PC-3 (cell line): ENCODE results near the gene FBXL15. TPM values are rescaled to one million over a fixed set of nuclear protein-coding genes. Genes with fewer than 3 reads are reported as not detected.

Experiments
- ATAC-seq: fragments of 200-7000 bp; cut with Tn5 transposase; 2 replicates; pipeline ENCODE4 v1.9.1; 2020; ENCODE audit warnings: mild to moderate bottlenecking, moderate library complexity
- BruUV-seq: library from RNA; stranded (reverse); fragments of 400-500 nt; replicated peaks from 2 replicates; lab custom pipeline; 2021; lab: Mats Ljungman, UMichigan
- CTCF ChIA-PET: fragments of 300-600 bp; sonication (Branson Sonifier 250); formaldehyde crosslinking; loops from one replicate; lab custom pipeline; 2022; ENCODE audit warnings: antibody characterized with exemption; lab: Charles Lee
- POLR2A ChIA-PET: fragments of 300-600 bp; sonication (Branson Sonifier 250); formaldehyde crosslinking; loops from one replicate; lab custom pipeline; 2022; ENCODE audit warnings: antibody characterized with exemption; ENCODE audit not compliant: unreplicated experiment; lab: Charles Lee
- DNase-seq: peaks from one replicate; pipeline ENCODE4 v3.0.0-alpha.2; 2015
- H2AFZ ChIP-seq: fragments of 300-600 bp; sonication (generic); 2 replicates; pipeline ENCODE4 v1.6.0; 2016; ENCODE audit warnings: antibody characterized with exemption, low read length
- H3F3A ChIP-seq: fragments of 300-600 bp; sonication (generic); one replicate; pipeline ENCODE4 v1.6.0; 2017; ENCODE audit warnings: antibody characterized with exemption, low read length, control low read depth, mild to moderate bottlenecking; ENCODE audit not compliant: unreplicated experiment
- H3K27ac ChIP-seq: fragments of 300-600 bp; sonication (generic); 2 replicates; pipeline ENCODE4 v1.5.1; 2016; ENCODE audit warnings: mild to moderate bottlenecking, low read length
- H3K27me3 ChIP-seq: fragments of 300-600 bp; sonication (generic); 2 replicates; pipeline ENCODE4 v1.6.1; 2016; ENCODE audit warnings: low read length, mixed read lengths
- H3K36me3 ChIP-seq: fragments of 300-600 bp; sonication (generic); 2 replicates; pipeline ENCODE4 v1.6.1; 2016; ENCODE audit warnings: low read depth, mixed run types, low read length, mixed read lengths
- H3K4me1 ChIP-seq: fragments of 300-600 bp; sonication (generic); 2 replicates; pipeline ENCODE4 v1.5.1; 2016; ENCODE audit warnings: low read length; ENCODE audit not compliant: insufficient read depth
- H3K4me2 ChIP-seq: fragments of 300-600 bp; sonication (generic); 2 replicates; pipeline ENCODE4 v1.6.0; 2016; ENCODE audit warnings: low read length
- H3K4me3 ChIP-seq: fragments of 300-600 bp; sonication (generic); 2 replicates; pipeline ENCODE4 v1.5.1; 2016; ENCODE audit warnings: mild to moderate bottlenecking, low read length, mixed read lengths
- H3K79me2 ChIP-seq: fragments of 300-600 bp; sonication (generic); 2 replicates; pipeline ENCODE4 v1.6.1; 2017; ENCODE audit warnings: low read length, mixed read lengths
- H3K9ac ChIP-seq: fragments of 300-600 bp; sonication (generic); 2 replicates; pipeline ENCODE4 v1.6.0; 2016; ENCODE audit warnings: mild to moderate bottlenecking, low read length
- H3K9me2 ChIP-seq: fragments of 300-600 bp; sonication (generic); replicated peaks from 2 replicates; pipeline ENCODE4 v1.6.1; 2016; ENCODE audit warnings: mixed run types, low read length, mixed read lengths
- H3K9me3 ChIP-seq: fragments of 300-600 bp; sonication (generic); 2 replicates; pipeline ENCODE4 v1.6.1; 2016; ENCODE audit warnings: low read length, mixed read lengths
- H4K20me1 ChIP-seq: fragments of 300-600 bp; sonication (generic); 2 replicates; pipeline ENCODE4 v1.6.1; 2016; ENCODE audit warnings: low read length, mixed read lengths
- EZH2 ChIP-seq: fragments of 300-600 bp; sonication (generic); IDR thresholded peaks from one replicate; pipeline ENCODE4 v1.6.1; 2017; ENCODE audit warnings: antibody characterized with exemption, mild to moderate bottlenecking, low read length; ENCODE audit not compliant: unreplicated experiment
- EZH2phosphoT487 ChIP-seq: fragments of 300-600 bp; sonication (generic); IDR thresholded peaks from 2 replicates; pipeline ENCODE4 v1.6.1; 2018; ENCODE audit warnings: mild to moderate bottlenecking, antibody characterized with exemption, low read length, borderline replicate concordance
- intact Hi-C: fragments of 100-400 bp; cut with micrococcal nuclease; formaldehyde crosslinking; loops from 2 replicates; pipeline ENCODE4 v1.9.0; 2023
- total RNA-seq: library from RNA; depleted of rRNA; stranded (reverse); fragments of >200 nt; gene quantifications from 2 replicates; pipeline ENCODE4 v1.2.3, GENCODE V29; 2014
- TF ChIP-seq, protein P1 (sequence below): fragments of 300-600 bp; sonication (generic); conservative IDR thresholded peaks from 2 replicates; pipeline ENCODE4 v1.5.1; 2017; ENCODE audit warnings: antibody characterized with exemption, low read depth, mild to moderate bottlenecking, low read length

The FBXL15 gene
- total RNA-seq, 1 experiment from 2014 or later, result 12.7 TPM

DNA sequence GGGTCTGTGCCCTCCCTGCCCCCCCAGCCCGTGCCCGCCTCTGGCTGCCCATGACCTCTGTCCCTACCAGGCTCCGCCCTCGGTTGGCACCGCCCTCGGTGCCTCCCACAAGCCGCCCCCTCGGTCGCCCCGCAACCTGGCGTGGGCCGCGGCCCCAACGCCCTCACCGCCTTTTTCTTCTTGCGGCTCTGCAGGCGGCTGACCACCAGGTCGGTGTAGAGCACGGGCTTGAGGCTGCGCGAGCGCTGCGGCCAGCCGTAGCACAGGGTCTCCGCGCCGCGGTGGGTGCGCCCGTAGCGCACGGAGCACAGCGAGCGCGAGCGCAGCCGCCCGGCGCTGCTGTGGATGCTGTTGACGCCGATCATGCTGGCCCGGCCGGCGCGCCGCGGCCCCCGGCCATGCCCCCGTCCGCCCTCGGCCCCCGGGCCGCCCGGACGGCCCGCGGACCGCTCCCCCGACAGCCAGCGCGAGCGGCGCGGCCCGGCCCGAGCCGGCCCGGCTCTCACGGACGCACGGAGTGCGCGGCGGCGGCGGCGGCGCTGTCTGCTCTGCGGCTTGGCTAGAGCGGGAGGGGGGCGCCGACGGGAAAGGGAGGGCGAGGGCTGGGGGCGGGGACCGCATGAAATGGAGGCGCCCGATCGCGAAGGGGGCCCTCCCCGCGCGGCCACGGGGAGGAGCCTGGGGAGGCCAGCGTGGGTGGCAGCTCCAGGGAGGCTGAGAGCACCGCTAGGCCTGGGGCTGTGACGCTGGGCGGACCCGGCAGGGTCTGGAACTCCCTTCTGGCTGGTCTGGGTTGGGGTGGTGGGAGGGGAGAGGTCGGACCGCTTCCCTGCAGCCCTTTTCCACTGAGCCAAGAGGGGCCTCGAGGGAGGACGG, 11.7 kb upstream of the FBXL15 start:
- no peak overlapping the region for H3K4me2 ChIP-seq
- no peak for ATAC-seq
- POLR2A ChIA-PET, result no interaction called here

DNA sequence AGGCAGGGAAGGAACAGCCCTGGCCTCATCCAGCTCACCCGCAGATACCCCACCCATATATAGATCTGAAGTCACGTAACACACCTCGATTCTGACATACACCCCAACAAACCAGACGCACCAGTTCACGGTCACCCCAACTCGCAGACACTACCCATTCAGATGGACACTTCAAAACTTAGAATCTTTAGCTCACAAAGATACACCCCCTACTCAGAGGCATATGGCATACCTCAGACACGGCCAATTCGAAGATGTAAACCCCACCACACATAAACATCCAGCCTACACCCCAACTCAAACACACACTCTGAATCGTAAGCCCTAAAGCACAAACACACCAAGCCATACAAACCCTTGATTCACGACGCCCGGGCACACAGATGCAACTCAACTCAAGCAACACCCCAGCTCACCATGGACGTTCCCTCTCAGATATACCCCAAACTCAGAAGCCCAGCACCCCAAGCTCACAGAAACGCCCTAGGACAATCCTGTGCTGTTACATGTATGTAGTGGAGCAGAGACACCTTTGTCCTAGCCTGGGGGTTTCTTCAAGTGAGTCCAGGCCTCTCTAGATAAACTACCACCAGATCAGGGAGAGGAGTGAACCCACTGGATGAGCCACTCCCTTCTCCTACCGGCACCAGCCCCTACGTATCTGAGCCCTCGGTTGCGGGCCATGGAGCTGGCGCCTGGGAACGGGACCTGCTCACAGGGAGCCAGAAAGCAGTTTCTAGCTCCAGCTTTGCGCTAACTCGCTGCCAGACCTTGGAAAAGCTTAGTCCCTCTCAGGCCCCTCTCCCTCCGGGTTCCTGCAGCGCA, 10.8 kb upstream of the FBXL15 start:
- ATAC-seq, result no peak
- H3K27me3 ChIP-seq, result peaks cover 8% of the 10 kb centered on the region; the same call in 1 of the 2 replicates
- BruUV-seq, result no TSS peak

More for the DNA sequence above, 11.7 kb upstream of the FBXL15 start:
- no TSS peak for BruUV-seq
- Histone ChIP-seq H2AFZ (no peak overlapping the region), H3K27me3 (peaks cover 8% of the 10 kb centered on the region; the same call in 1 of the 2 replicates), H3F3A (no peaks in the 10 kb centered on the region), H4K20me1 (no peaks in the 10 kb centered on the region), H3K9me3 (no peaks in the 10 kb centered on the region), H3K4me1 (no peaks in the 10 kb centered on the region), H3K36me3 (no peaks in the 10 kb centered on the region), H3K27ac (no peak overlapping the region), H3K79me2 (no peaks in the 10 kb centered on the region), H3K4me3 (no peak overlapping the region), H3K9ac (no peak overlapping the region), H3K9me2 (no peaks in the 10 kb centered on the region)
- intact Hi-C loops, result no loop called here
- CTCF ChIA-PET, result no interaction called here
- TF ChIP-seq EZH2, result no peak
- TF ChIP-seq, protein P1, sequence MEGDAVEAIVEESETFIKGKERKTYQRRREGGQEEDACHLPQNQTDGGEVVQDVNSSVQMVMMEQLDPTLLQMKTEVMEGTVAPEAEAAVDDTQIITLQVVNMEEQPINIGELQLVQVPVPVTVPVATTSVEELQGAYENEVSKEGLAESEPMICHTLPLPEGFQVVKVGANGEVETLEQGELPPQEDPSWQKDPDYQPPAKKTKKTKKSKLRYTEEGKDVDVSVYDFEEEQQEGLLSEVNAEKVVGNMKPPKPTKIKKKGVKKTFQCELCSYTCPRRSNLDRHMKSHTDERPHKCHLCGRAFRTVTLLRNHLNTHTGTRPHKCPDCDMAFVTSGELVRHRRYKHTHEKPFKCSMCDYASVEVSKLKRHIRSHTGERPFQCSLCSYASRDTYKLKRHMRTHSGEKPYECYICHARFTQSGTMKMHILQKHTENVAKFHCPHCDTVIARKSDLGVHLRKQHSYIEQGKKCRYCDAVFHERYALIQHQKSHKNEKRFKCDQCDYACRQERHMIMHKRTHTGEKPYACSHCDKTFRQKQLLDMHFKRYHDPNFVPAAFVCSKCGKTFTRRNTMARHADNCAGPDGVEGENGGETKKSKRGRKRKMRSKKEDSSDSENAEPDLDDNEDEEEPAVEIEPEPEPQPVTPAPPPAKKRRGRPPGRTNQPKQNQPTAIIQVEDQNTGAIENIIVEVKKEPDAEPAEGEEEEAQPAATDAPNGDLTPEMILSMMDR, result no peak
- TF ChIP-seq EZH2phosphoT487, result no peak
- DNase-seq, result no peak

More for the DNA sequence above, 10.8 kb upstream of the FBXL15 start:
- H3K36me3 ChIP-seq, result no peaks in the 10 kb centered on the region
- no peak overlapping the region for H3K4me2 ChIP-seq
- DNase-seq, result no peak
- H2AFZ ChIP-seq, result no peak overlapping the region
- no peaks in the 10 kb centered on the region for H3K9me2 ChIP-seq
- intact Hi-C loops, result no loop called here
- ChIA-PET CTCF (no interaction called here), POLR2A (no interaction called here)
- TF ChIP-seq EZH2 (no peak), EZH2phosphoT487 (no peak)
- TF ChIP-seq, protein P1, result no peak
- no peaks in the 10 kb centered on the region for H4K20me1 ChIP-seq
- no peaks in the 10 kb centered on the region for H3K9me3 ChIP-seq
- H3K4me1 ChIP-seq, result no peaks in the 10 kb centered on the region
- H3K9ac ChIP-seq, result no peak overlapping the region
- H3K79me2 ChIP-seq, result no peaks in the 10 kb centered on the region
- no peak overlapping the region for H3K27ac ChIP-seq
- H3K4me3 ChIP-seq, result no peak overlapping the region
- H3F3A ChIP-seq, result no peaks in the 10 kb centered on the region
